Right cardiac atrium (tissue), 5 donors: ENCODE results near the gene PTPRH. TPM values are rescaled to one million over a fixed set of nuclear protein-coding genes. Genes with fewer than 3 reads are reported as not detected.
A peak's percentile ranks its signal among the peaks of the same experiment; 100 is the strongest.

ENCODE experiments used
- ATAC-seq, 2 donors: fragments of 200-7000 bp; cut with Tn5 transposase; one replicate each; pipeline versions ENCODE4 v1.8.0 to v1.9.1; 2020; ENCODE audit warnings: moderate library complexity in 2 of 2, mild to moderate bottlenecking in 1 of 2
- DNase-seq, 3 donors: peaks; one replicate each; pipeline ENCODE4 v3.0.0-alpha.2; 2020
- H3K27ac ChIP-seq: one replicate; pipeline ENCODE4 v1.5.1; 2013; ENCODE audit warnings: mild to moderate bottlenecking, low read length, control low read depth, moderate library complexity
- H3K27me3 ChIP-seq: one replicate; pipeline ENCODE4 v1.6.1; 2013; ENCODE audit not compliant: control insufficient read depth, insufficient read depth
- H3K4me1 ChIP-seq: one replicate; pipeline ENCODE4 v1.6.1; 2013; ENCODE audit warnings: low read length; ENCODE audit not compliant: control insufficient read depth, insufficient read depth
- H3K4me3 ChIP-seq: one replicate; pipeline ENCODE4 v1.5.1; 2013; ENCODE audit warnings: low read length, control low read depth
- H3K9me3 ChIP-seq: one replicate; pipeline ENCODE4 v1.6.1; 2013; ENCODE audit warnings: low read length; ENCODE audit not compliant: control insufficient read depth
- WGBS: extraction: QIAGEN DNeasy Blood & Tissue Kit; methylation state at CpG from one replicate; pipeline ENCODE4 v1.1.7; 2013; 5-methylcytosine and 5-hydroxymethylcytosine counted together
- intact Hi-C, 4 donors: fragments of 100-400 bp; cut with DNase I; formaldehyde crosslinking; loops; one replicate each; pipeline versions ENCODE4 v1.11.0 to v1.14.0; 2022 to 2023
- long read RNA-seq, 4 donors: library from polyadenylated mRNA; unstranded; transcript quantifications; one replicate each; pipeline ENCODE4 v2.0.0, GENCODE V29; 2020 to 2021
- polyA plus RNA-seq: library from polyadenylated mRNA; stranded (reverse); fragments of 200-250 nt; gene quantifications from one replicate; pipeline ENCODE4 v1.2.3, GENCODE V29; 2013
- total RNA-seq, 4 donors: library from RNA; stranded (reverse); fragmentation: NEBNext Ultra II Directional; extraction: Animal tissue kit (Norgen Biotek cat#: 25700); gene quantifications; one replicate each; pipeline ENCODE4 v1.2.1, GENCODE V29; 2021
- donor health status: healthy with polysubstance abuse.
- donor health status: DM: no; HTN: yes; CAD: no.
- donor health status: DM: no; HTN: no; CAD: no.
- donor health status: DM: no; HTN: yes; CAD: no; lungs with severe emphysema.
- donor health status: DM: yes; HTN: yes; CAD: no.

The PTPRH gene, protein sequence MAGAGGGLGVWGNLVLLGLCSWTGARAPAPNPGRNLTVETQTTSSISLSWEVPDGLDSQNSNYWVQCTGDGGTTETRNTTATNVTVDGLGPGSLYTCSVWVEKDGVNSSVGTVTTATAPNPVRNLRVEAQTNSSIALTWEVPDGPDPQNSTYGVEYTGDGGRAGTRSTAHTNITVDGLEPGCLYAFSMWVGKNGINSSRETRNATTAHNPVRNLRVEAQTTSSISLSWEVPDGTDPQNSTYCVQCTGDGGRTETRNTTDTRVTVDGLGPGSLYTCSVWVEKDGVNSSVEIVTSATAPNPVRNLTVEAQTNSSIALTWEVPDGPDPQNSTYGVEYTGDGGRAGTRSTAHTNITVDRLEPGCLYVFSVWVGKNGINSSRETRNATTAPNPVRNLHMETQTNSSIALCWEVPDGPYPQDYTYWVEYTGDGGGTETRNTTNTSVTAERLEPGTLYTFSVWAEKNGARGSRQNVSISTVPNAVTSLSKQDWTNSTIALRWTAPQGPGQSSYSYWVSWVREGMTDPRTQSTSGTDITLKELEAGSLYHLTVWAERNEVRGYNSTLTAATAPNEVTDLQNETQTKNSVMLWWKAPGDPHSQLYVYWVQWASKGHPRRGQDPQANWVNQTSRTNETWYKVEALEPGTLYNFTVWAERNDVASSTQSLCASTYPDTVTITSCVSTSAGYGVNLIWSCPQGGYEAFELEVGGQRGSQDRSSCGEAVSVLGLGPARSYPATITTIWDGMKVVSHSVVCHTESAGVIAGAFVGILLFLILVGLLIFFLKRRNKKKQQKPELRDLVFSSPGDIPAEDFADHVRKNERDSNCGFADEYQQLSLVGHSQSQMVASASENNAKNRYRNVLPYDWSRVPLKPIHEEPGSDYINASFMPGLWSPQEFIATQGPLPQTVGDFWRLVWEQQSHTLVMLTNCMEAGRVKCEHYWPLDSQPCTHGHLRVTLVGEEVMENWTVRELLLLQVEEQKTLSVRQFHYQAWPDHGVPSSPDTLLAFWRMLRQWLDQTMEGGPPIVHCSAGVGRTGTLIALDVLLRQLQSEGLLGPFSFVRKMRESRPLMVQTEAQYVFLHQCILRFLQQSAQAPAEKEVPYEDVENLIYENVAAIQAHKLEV
- total RNA-seq: 1 to 10 TPM in 2 of 4 donors, under 1 TPM in 2; 0.14 to 3.1 (median 0.75) TPM
- 0.72 TPM for polyA plus RNA-seq
- long read RNA-seq, donor 1: 0 reads
- long read RNA-seq, donor 2: 0 reads
- long read RNA-seq, donor 3, partial matches to known transcripts: 0 of 4 reads
- long read RNA-seq, donor 3, other reads (novel, unspliced or antisense): 4 of 4 reads
- long read RNA-seq, donor 4: 0 reads

DNA sequence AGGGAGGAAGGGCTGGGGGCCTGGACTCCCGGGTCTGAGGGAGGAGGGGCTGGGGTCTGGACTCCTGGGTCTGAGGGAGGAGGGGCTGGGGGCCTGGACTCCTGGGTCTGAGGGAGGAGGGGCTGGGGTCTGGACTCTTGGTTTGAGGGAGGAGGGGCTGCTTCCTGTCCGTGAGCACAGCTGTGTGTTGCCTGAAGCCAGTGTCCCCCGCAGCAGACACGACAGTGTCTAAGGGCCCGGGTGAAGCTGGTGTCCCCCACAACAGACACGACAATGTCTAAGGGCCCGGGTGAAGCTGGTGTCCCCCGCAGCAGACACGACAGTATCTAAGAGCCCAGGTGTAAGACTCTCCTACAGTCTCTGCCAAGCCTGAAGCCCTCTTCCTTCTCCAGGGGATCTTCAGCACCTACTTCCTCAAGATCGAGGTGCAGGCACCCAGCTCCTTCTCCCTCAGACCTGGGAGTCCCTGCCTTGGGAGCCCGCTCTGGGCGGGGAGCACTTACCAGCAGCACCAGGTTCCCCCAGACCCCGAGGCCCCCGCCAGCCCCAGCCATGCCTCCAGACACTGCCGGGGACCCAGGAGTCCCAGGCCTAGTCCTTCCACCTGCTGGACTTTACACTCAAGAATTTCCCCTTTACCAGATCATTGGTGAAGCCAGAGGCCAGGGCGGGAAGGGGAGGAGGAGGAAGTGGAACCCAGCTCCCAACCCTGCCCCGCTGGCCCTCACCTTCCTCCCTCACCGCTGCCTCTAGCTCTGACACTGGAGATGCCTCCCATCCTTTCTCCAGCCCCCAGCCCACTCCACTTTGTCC is at the start of gene PTPRH:
PTPRH (minus strand) TSS at position 622 of the 813 bp plus-strand sequence; CDS start at position 554, 68 bp downstream.
- Histone ChIP-seq H3K27me3 (no peaks in the 10 kb centered on the region), H3K9me3 (peaks cover 2% of the 10 kb centered on the region), H3K4me3 (no peak within 1 kb of the TSS), H3K27ac (no peak within 1 kb of the TSS), H3K4me1 (peaks cover 4% of the 10 kb centered on the region)
- DNase-seq: no peak
- WGBS: 49% methylated on average over 17 of the region's 18 CpGs
- intact Hi-C loops: no loop called here
- ATAC-seq: no peak

GRCh38 chr19:55258476-55258827 is 49.2 kb upstream of the PTPRH start:
- no peaks in the 10 kb centered on the region for H3K27me3 ChIP-seq
- H3K4me3 ChIP-seq: peak overlapping the region; percentile 70
- DNase-seq: no peak
- peak in 1 of 2 donors; percentile 19 for ATAC-seq
- H3K4me1 ChIP-seq: peaks cover 18% of the 10 kb centered on the region
- peak overlapping the region; percentile 80 for H3K27ac ChIP-seq
- no peaks in the 10 kb centered on the region for H3K9me3 ChIP-seq
- intact Hi-C loops: loop anchor here in 1 of 4 donors (2.0 kb wide), 1 partner anchor 20 kb away; no protein-coding TSS in a partner anchor
- WGBS: under 1% methylated on average over 52 of the region's 53 CpGs

DNA sequence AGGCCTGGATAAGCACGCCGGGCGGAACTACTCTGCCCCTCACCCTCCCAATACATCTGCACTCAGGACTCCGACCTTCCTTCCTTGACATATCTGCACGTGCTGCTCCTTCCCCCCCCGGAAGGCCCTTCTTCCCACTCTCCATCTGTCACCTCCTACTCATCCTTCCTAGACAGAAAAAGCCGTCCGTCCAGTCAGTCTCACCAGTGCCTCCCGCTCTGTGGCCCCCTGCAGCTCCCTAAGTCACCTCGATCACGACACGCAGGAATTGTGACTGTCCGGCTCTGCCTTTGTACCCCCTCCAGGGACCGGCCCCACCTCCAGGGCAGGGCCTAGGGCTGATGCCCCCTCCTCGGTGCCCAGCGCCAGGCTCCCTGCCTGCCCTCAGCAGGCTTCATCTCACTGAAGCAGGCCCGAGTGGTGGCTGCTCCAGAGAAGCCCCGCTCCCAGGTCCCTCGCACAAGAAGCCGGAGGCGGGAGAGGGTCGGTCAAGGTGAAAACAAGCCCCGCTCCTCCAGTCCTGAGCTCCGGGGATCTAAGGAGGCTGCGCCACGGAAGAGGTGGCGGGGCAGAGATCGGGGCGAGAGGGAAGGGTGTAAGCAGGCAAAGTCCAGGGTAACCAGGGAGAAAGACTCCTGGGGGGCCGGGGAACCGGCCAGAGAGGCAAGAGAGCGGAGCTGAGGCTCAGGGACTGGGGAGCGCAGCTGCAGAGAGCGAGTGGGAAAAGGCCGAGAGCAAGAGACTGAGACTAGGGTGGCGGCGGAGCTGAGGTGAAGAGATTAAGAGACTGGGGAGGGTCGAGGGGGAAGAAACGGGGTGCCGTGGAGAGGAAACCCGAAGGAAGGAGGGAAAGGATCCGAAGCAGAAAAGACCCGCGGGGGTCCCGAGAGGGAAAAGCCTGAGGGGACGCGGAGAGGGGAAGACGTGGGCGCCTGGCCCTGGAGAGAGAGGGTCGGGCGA is 48.4 kb upstream of the PTPRH start:
- DNase-seq: no peak
- Histone ChIP-seq H3K4me1 (peaks cover 18% of the 10 kb centered on the region), H3K27ac (peak overlapping the region; percentile 15), H3K9me3 (no peaks in the 10 kb centered on the region), H3K4me3 (peak overlapping the region; percentile 70), H3K27me3 (no peaks in the 10 kb centered on the region)
- 2% methylated on average over 51 of the region's 51 CpGs for WGBS
- intact Hi-C loops: loop anchor here in 1 of 4 donors (2.0 kb wide), 1 partner anchor 21 kb away; no protein-coding TSS in a partner anchor
- no peak for ATAC-seq

DNA sequence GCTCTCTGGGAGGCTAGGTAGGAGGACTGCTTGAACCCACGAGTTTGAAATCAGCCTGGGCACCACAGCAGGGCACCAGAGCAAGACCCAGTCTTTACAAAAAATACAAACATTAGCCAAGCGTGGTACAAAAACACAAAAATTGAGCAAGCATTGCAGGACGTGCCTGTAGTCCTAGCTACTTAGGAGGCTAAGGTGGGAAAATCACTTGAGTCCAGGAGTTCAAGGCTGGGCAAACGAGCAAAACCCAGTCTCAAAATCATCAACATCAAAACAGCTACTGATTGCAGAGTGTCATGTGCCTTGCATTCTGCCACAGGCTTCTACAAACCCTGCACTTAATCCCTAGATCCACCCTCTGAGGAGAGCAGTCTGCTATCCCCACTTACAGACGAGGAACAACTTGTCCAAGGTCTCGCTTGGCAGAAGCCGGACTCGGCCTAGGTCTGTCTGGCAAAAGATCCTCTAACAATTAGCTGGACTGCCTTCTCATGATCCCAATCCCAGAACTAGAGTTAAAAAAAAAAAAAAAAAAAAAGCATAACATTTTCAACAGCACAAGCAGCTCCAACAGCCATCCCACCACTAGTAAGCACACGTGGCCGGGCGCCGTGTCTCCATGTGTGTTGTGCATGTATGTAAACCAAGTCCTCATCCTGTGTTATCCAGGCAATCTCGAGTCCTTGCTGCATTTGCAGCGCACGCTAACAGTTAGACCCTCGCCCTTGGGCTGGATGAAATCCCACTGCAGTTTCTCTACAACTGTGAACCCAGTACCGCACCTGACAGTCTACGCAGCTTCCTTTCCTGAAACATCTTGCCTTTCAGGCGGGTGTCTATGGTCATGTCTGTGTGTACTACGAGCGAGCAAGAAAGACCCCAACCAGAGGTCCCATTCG is 47.5 kb upstream of the PTPRH start:
- no peak for ATAC-seq
- H3K9me3 ChIP-seq: no peaks in the 10 kb centered on the region
- H3K4me3 ChIP-seq: peak overlapping the region; percentile 70
- intact Hi-C loops: no loop called here
- no peaks in the 10 kb centered on the region for H3K27me3 ChIP-seq
- H3K4me1 ChIP-seq: peaks cover 18% of the 10 kb centered on the region
- no peak overlapping the region for H3K27ac ChIP-seq
- no peak for DNase-seq
- WGBS: 42% methylated on average over 22 of the region's 22 CpGs

DNA sequence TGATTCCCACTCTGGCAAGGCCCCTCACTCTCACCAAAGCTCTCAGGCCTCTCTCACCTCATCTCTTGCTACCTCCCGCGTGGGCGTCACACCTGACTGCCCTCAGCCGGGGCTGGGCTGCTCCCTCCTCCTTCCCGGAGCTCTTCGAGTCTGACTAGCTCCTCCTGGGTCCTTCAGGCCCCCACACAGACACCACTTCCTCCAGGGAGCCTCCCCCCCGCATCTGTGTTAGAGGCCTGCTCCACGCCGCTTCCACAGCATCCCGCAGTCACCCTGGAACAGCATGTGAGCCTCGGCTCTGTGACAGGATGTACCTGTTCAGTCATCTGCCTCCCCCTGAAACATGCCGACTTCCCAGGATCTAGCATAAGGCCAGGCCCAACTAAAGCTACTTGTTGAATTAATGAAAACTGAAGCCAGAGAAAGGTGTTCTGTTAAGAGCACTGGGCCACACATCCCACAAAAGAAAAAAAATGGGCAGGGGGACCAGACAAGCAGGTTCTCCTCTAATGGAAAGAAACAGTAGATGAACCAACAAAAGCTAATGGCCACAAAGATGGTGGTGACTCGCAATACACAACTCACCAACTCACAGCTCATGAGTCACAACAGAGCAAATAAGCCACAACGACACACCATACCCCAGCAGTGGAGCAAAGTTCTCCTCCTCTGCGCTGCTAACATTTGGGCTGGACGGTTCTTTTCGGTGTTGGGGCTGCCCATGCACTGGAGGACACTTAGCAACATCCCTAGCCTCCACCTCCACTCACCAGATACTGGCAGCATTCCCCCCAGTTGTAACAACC is 46.5 kb upstream of the PTPRH start:
- intact Hi-C loops: no loop called here

DNA sequence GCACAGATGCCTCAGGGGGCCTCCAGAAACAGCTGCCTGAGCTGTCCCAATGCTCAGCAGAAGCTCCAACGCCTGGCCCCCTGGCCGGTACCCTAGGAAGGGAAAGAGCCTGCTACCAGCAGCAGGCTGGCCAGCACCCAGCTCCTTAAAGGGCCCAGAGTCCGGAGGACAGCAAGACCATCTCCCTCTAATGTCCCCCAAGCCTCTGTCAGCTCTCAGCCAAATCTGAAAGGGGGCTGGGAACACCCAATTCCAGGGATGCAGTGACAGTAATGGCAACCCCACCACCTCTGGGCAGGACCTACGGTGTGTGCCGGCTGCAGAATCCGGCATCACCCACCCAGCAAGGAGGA is 45.3 kb upstream of the PTPRH start:
- H3K9me3 ChIP-seq: no peaks in the 10 kb centered on the region
- DNase-seq (peak in 1 of 3 donors; percentile 46), ATAC-seq (no peak)
- WGBS: 42% methylated on average over 6 of the region's 6 CpGs
- H3K4me3 ChIP-seq: no peak overlapping the region
- H3K27ac ChIP-seq: no peak overlapping the region
- intact Hi-C loops: no loop called here
- H3K27me3 ChIP-seq: no peaks in the 10 kb centered on the region
- H3K4me1 ChIP-seq: peaks cover 16% of the 10 kb centered on the region

More for the DNA sequence above, 46.5 kb upstream of the PTPRH start:
- 57% methylated on average over 17 of the region's 17 CpGs for WGBS
- peak in 2 of 3 donors; percentile 53 to 63 for DNase-seq
- peaks cover 18% of the 10 kb centered on the region for H3K4me1 ChIP-seq
- H3K9me3 ChIP-seq: no peaks in the 10 kb centered on the region
- no peak overlapping the region for H3K27ac ChIP-seq
- no peaks in the 10 kb centered on the region for H3K27me3 ChIP-seq
- no peak for ATAC-seq
- no peak overlapping the region for H3K4me3 ChIP-seq

GRCh38 chr19:55253842-55254624 is 44.7 kb upstream of the PTPRH start:
- Histone ChIP-seq H3K27ac (no peak overlapping the region), H3K4me3 (no peak overlapping the region), H3K9me3 (no peaks in the 10 kb centered on the region), H3K4me1 (peaks cover 16% of the 10 kb centered on the region), H3K27me3 (no peaks in the 10 kb centered on the region)
- intact Hi-C loops: no loop called here
- 68% methylated on average over 23 of the region's 23 CpGs for WGBS
- ATAC-seq (no peak), DNase-seq (peak in 1 of 3 donors; percentile 58)
